Hepatocyte (in vitro differentiated cells): ENCODE measurements around the gene MTARC2. TPM values are rescaled to one million over a fixed set of nuclear protein-coding genes. Genes with fewer than 3 reads are reported as not detected.

Source experiments
- DNase-seq: peaks from one replicate; pipeline ENCODE4 v3.0.0-alpha.2; 2016; ENCODE audit warnings: low spot score
- H2AFZ ChIP-seq: fragments of 200-600 bp; sonication (generic); 2 replicates; pipeline ENCODE4 v1.6.0; 2016; ENCODE audit warnings: antibody characterized with exemption, mild to moderate bottlenecking
- H3K27ac ChIP-seq: fragments of 200-600 bp; sonication (generic); 2 replicates; pipeline ENCODE4 v1.5.1; 2016; ENCODE audit warnings: mild to moderate bottlenecking
- H3K27me3 ChIP-seq: fragments of 200-600 bp; sonication (generic); 2 replicates; pipeline ENCODE4 v1.6.1; 2016
- H3K36me3 ChIP-seq: fragments of 200-600 bp; sonication (generic); replicated peaks from 2 replicates; pipeline ENCODE4 v1.5.1; 2016; ENCODE audit warnings: low read depth; ENCODE audit not compliant: insufficient read depth
- H3K4me1 ChIP-seq: fragments of 200-600 bp; sonication (generic); 2 replicates; pipeline ENCODE4 v1.5.1; 2016; ENCODE audit warnings: mild to moderate bottlenecking, moderate library complexity; ENCODE audit not compliant: insufficient read depth
- H3K4me2 ChIP-seq: fragments of 200-600 bp; sonication (generic); 2 replicates; pipeline ENCODE4 v1.6.0; 2016
- H3K4me3 ChIP-seq: fragments of 200-600 bp; sonication (generic); 2 replicates; pipeline ENCODE4 v1.5.1; 2016; ENCODE audit warnings: mild to moderate bottlenecking
- H3K79me2 ChIP-seq: fragments of 200-600 bp; sonication (generic); 2 replicates; pipeline ENCODE4 v1.6.0; 2017; ENCODE audit warnings: mild to moderate bottlenecking
- H3K9me2 ChIP-seq: fragments of 200-600 bp; sonication (generic); replicated peaks from 2 replicates; pipeline ENCODE4 v1.6.0; 2017; ENCODE audit warnings: mild to moderate bottlenecking; ENCODE audit not compliant: insufficient read depth
- H3K9me3 ChIP-seq: fragments of 200-600 bp; sonication (generic); 2 replicates; pipeline ENCODE4 v1.5.1; 2016; ENCODE audit warnings: low read depth, mild to moderate bottlenecking
- H4K20me1 ChIP-seq: fragments of 200-600 bp; sonication (generic); 2 replicates; pipeline ENCODE4 v1.6.0; 2016; ENCODE audit warnings: mild to moderate bottlenecking; ENCODE audit not compliant: insufficient read depth, poor library complexity, severe bottlenecking
- EZH2 ChIP-seq: fragments of 200-600 bp; sonication (generic); IDR thresholded peaks from 2 replicates; pipeline ENCODE4 v1.6.1; 2016; ENCODE audit warnings: antibody characterized with exemption, mild to moderate bottlenecking, borderline replicate concordance
- EZH2phosphoT487 ChIP-seq: fragments of 200-600 bp; sonication (generic); IDR thresholded peaks from one replicate; pipeline ENCODE4 v1.6.1; 2018; ENCODE audit warnings: antibody characterized with exemption, mild to moderate bottlenecking, low read depth, moderate library complexity; ENCODE audit not compliant: unreplicated experiment, severe bottlenecking
- WGBS: methylation state at CpG from one replicate; pipeline ENCODE4 v1.1.6; 2016; ENCODE audit warnings: low lambda C conversion rate; ENCODE audit errors: missing lambda C conversion rate; 5-methylcytosine and 5-hydroxymethylcytosine counted together
- polyA plus RNA-seq: library from polyadenylated mRNA; unstranded; fragments of >200 nt; fragmentation: Nextera tagmentation; extraction: Ambion mirVana; gene quantifications from 2 replicates; pipeline ENCODE4 v1.2.1, GENCODE V29; 2016
- total RNA-seq: library from RNA; depleted of rRNA; stranded (reverse); fragments of >200 nt; gene quantifications from 2 replicates; pipeline ENCODE4 v1.2.3, GENCODE V29; 2014
- TF ChIP-seq, protein P1 (sequence below): fragments of 200-600 bp; sonication (generic); IDR thresholded peaks from 2 replicates; pipeline ENCODE4 v1.5.1; 2016; ENCODE audit warnings: antibody characterized with exemption, mild to moderate bottlenecking; ENCODE audit not compliant: poor library complexity

Gene MTARC2
- total and polyA plus RNA-seq, 2 experiments from 2014 or later, result 23.7 to 24.4 TPM

DNA sequence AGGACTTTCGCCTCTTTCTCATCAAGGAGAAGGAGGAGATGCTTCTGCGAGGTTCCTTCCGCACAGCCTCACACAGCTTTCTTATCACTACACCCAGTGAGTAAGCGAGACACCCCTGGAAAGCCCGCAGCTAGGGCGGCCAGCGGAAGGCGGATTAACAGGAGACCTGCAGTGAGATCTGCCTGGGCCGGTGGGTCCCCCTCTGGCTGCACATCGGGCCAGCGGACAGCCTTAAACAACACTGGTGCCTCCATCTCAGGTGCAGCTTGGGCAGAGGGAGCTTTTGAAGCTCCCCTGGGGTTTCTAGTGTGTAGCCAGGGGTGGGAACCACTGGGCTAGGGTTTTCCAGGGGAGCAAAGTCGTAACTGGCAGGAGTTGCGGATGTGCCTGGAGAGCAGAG is 21.1 kb downstream of the MTARC2 start:
- no peak overlapping the region for H3K27ac ChIP-seq
- DNase-seq, result no peak
- no peaks in the 10 kb centered on the region for H4K20me1 ChIP-seq
- H3K4me3 ChIP-seq, result no peak overlapping the region
- WGBS, result 96% methylated on average over 13 of the region's 13 CpGs
- H3K27me3 ChIP-seq, result no peaks in the 10 kb centered on the region
- peaks cover 12% of the 10 kb centered on the region for H3K4me1 ChIP-seq
- H2AFZ ChIP-seq, result no peak overlapping the region
- no peaks in the 10 kb centered on the region for H3K36me3 ChIP-seq
- H3K4me2 ChIP-seq, result no peak overlapping the region
- H3K9me2 ChIP-seq, result no peaks in the 10 kb centered on the region
- H3K9me3 ChIP-seq, result no peaks in the 10 kb centered on the region
- TF ChIP-seq, protein P1, sequence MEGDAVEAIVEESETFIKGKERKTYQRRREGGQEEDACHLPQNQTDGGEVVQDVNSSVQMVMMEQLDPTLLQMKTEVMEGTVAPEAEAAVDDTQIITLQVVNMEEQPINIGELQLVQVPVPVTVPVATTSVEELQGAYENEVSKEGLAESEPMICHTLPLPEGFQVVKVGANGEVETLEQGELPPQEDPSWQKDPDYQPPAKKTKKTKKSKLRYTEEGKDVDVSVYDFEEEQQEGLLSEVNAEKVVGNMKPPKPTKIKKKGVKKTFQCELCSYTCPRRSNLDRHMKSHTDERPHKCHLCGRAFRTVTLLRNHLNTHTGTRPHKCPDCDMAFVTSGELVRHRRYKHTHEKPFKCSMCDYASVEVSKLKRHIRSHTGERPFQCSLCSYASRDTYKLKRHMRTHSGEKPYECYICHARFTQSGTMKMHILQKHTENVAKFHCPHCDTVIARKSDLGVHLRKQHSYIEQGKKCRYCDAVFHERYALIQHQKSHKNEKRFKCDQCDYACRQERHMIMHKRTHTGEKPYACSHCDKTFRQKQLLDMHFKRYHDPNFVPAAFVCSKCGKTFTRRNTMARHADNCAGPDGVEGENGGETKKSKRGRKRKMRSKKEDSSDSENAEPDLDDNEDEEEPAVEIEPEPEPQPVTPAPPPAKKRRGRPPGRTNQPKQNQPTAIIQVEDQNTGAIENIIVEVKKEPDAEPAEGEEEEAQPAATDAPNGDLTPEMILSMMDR, result no peak
- TF ChIP-seq EZH2, result no peak
- no peak for TF ChIP-seq EZH2phosphoT487
- no peaks in the 10 kb centered on the region for H3K79me2 ChIP-seq

DNA sequence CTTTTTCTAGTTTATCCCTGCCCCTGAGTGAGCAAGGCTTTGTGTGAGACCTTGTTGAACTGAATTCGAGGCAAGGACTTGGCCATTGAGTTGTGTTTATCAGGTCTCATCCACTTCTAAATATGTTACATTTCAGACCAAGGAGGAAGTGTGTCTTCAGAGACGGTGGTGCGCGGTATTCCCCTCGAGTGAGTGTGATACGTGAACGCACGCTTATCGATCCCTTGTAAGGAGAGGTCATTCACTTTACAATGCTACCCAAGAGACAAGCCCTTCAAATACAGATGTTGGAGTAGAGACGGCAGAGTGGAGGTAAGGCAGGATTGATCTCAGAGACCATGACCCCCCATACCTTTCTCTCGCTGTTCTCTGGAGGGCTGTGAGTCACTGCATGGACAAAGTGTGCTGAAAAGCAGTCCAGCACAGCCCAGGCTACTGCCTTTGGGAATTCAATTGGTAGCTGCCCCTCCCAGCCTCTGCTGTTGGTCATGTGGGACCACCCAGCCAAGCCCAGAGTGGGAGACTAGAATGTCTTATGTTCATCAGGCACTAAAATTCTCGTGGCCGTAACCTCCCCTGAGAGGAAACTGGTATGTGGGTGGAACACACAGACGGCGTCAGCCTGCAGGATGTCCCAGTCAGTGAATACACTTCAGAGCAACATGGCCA is 22.3 kb downstream of the MTARC2 start:
- H4K20me1 ChIP-seq, result no peaks in the 10 kb centered on the region
- WGBS, result 94% methylated on average over 15 of the region's 15 CpGs
- peaks cover 12% of the 10 kb centered on the region for H3K4me1 ChIP-seq
- H3K79me2 ChIP-seq, result no peaks in the 10 kb centered on the region
- no peak overlapping the region for H3K4me2 ChIP-seq
- no peaks in the 10 kb centered on the region for H3K9me2 ChIP-seq
- H3K36me3 ChIP-seq, result no peaks in the 10 kb centered on the region
- no peak overlapping the region for H3K27ac ChIP-seq
- no peak overlapping the region for H3K4me3 ChIP-seq
- no peak for TF ChIP-seq EZH2phosphoT487
- DNase-seq, result no peak
- no peaks in the 10 kb centered on the region for H3K9me3 ChIP-seq
- H2AFZ ChIP-seq, result no peak overlapping the region
- H3K27me3 ChIP-seq, result no peaks in the 10 kb centered on the region

DNA sequence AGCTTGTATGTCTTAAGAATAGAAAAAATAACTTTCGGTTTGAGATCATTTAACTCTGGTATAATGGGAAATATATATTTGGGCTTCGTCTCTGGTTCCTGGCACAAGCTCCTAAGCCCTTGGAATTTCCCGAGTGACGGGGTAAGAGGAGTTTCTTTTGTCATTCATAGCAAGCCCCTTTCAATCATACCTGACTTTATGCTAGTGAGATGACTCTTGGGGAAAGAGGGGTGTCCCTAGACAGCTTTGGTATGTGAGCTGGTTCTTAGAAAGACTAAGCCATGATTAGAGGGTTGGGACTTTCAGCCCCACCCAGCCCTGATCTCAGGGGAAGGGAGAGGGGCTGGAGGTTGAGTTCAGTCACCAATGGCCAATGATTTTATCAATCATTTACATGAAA is 24.7 kb downstream of the MTARC2 start:
- Histone ChIP-seq H3K27ac (no peak overlapping the region), H3K79me2 (no peaks in the 10 kb centered on the region), H2AFZ (no peak overlapping the region), H3K9me2 (no peaks in the 10 kb centered on the region), H3K4me1 (peaks cover 12% of the 10 kb centered on the region), H3K4me2 (no peak overlapping the region), H3K27me3 (no peaks in the 10 kb centered on the region), H4K20me1 (no peaks in the 10 kb centered on the region), H3K4me3 (no peak overlapping the region), H3K9me3 (no peaks in the 10 kb centered on the region), H3K36me3 (no peaks in the 10 kb centered on the region)
- no peak for DNase-seq
- whole genome bisulfite sequencing, result 95% methylated on average over 4 of the region's 4 CpGs
- no peak for TF ChIP-seq EZH2
- no peak for TF ChIP-seq EZH2phosphoT487
- TF ChIP-seq, protein P1, result no peak

DNA sequence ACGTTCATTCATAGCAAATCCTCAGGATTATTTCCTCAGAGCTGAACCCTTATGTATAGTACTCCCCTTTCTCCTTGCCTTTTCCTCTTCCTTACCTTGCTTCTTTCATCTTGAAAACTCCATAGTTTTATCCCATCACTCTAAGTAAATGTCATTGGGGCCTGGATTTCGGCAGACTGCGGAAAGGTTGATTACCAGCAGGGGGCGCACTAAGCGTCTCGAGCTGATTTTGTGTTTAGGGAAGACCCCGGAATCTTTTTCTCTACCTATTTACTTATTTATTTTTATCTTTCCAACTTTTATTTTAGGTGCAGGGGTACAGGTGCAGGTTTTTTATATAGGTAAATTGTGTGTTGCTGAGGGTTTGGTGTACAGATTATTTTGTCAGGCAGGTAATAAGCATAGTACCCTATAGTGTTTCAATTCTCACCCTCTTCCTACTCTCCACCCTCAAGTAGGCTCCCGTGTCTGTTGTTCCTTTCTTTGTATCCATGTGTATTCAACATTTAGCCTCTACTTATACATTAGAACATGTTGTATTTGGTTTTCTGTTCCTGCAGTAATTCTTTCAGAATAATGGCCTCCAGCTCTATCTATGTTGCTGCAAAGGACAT is 27.2 kb downstream of the MTARC2 start:
- Histone ChIP-seq H2AFZ (no peak overlapping the region), H3K27ac (no peak overlapping the region), H3K9me3 (no peaks in the 10 kb centered on the region), H3K9me2 (no peaks in the 10 kb centered on the region), H3K4me3 (no peak overlapping the region), H3K79me2 (no peaks in the 10 kb centered on the region), H3K36me3 (no peaks in the 10 kb centered on the region), H4K20me1 (no peaks in the 10 kb centered on the region), H3K4me1 (no peaks in the 10 kb centered on the region), H3K27me3 (no peaks in the 10 kb centered on the region), H3K4me2 (no peak overlapping the region)
- TF ChIP-seq, protein P1, result peak; percentile 75
- no peak for TF ChIP-seq EZH2phosphoT487
- WGBS, result 39% methylated on average over 8 of the region's 8 CpGs
- DNase-seq, result peak; percentile 41
